ENCODE data around the gene MRFAP1.
"Not testable (repeated sequence)": the region's sequence is repeated elsewhere in the genome, so short reads cannot be mapped to it uniquely, and the experiment has no call there.

The MRFAP1 gene

DNA sequence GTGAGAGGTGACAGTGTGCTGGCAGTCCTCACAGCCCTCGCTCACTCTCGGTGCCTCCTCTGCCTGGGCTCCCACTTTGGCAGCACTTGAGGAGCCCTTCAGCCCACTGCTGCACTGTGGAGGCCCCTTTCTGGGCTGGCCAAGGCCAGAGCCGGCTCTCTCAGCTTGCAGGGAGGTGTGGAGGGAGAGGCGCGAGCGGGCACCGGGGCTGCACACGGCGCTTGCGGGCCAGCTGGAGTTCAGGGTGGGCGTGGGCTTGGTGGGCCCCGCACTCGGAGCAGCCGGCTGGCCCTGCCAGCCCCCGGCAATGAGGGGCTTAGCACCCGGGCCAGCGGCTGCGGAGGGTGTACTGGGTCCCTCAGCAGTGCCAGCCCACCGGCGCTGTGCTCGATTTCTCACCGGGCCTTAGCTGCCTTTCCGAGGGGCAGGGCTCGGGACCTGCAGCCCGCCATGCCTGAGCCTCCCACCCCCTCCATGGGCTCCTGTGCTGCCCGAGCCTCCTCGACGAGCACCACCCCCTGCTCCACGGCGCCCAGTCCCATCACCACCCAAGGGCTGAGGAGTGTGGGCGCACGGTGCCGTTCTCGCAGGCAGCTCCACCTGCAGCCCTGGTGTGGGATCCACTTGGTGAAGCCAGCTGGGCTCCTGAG lies 32.2 kb downstream of the MRFAP1 start:
- not testable (repeated sequence) for DNase-seq

DNA sequence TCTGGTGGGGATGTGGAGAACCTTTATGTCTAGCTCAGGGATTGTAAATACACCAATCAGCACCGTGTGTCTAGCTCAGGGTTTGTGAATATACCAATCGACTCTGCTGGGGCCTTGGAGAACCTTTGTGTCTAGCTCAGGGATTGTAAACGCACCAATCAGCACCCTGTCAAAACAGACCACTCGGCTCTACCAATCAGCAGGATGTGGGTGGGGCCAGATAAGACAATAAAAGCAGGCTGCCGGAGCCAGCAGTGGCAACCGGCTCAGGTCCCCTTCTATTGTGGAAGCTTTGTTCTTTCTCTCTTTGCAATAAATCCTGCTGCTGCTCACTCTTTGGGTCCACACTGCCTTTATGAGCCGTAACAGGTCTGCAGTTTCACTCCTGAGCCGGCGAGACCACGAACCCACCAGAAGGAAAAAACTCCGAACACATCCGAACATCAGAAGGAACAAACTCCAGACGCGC lies 32.7 kb downstream of the MRFAP1 start:
- DNase-seq = not testable (repeated sequence)

DNA sequence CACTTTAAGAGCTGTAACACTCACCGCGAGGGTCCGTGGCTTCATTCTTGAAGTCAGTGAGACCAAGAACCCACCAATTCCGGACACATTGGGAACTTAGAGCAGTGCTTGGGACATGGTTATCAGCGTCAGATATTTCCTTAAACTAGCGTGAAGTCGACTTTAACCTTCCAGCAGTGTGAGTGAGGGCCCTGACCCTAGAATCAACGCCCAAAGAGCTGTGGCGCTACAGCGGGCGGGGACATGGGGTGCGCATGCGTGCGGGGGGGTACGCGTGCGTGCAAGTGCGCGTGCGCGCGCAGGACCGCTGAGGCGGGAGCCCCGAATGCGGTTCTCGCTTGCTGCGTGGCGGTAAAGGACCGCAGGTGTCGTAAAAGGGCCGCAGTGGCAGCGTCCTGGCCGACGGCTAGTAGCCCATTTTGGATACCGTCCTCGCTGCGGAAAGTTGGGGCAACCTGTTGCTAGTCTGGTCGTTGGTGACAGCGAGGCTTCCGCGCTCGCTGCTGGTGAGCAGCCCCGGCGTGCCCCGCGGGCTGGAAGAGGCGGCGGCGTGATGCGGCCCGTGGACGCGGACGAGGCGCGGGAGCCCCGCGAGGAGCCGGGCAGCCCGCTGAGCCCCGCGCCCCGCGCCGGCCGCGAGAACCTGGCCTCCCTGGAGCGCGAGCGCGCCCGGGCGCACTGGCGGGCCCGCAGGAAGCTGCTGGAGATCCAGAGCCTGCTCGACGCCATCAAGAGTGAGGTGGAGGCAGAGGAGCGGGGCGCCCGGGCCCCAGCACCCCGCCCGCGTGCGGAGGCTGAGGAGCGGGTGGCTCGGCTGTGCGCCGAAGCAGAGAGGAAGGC lies 33.4 kb downstream of the MRFAP1 start:
- DNase-seq = peak; percentile 83 to 91

DNA sequence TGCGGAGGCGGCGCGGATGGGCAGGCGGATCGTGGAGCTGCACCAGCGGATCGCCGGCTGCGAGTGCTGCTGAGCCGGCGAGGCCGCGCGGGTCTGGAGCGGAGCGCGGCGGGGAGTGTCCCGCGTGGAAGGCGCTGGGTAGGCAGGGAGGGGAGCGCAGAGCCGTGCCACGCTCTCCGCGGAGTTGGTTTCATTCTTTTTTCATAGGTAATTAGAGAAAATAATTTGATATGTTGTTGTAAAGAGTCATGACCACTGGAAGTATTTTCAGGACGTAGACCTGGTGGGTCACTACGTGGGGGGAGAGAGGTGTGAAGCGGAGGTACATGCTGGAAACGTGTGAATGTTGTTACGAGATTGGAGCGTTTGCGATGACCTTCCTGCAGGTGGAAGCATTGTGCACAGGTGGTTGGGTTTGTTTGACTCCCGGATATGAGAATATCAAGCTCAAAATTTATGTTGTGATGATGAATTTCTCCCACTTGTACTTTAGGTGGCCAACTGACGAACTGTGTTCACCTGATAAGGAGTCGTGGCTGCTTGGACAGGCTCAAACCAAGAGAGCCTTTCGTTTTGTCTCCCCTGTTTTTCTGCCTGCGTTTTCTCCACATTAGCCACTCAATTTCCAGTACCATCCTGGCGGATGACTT lies 34.1 kb downstream of the MRFAP1 start:
- peak in 1 of 2 donors; percentile 25 for DNase-seq

DNA sequence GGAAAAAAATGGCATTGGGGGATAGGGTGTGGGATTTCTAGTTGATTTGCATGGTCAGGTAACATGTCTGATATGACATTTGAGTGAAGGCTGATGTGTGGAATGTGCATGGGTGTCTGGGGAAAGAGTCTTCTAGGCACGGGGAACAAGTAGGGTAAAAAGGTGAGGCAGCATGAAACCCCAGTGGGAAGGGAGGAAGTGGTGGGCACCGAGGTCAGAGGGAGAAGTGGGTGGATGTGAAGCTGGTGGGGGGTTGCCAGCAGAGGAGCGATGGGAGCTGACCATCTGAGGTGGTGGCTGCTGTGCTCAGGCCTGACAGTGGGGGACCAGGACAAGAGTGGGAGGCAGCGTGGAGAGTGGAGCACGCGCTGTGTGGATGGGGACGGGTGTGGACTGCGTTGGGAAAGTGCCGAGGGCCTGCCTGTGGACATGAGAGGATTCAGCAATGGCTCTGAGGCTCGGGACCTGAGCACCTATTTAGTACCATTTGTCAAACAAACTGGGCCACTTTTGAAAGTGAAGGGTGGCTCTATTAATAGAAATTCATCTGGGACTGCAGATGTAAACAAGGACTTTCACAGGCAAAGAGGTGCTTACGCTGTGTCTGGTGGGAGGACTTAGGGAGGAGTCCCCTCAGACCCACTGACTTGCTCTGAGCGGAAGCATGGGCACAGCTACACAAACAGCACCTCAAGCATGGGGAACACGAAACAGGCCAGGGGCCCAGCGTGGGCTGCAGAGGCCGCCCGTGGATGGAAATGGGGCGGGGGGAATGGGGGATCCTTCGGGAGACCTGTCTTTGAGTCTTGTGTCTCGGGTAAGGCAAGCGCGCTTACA lies 36.5 kb downstream of the MRFAP1 start:
- no peak for DNase-seq

DNA sequence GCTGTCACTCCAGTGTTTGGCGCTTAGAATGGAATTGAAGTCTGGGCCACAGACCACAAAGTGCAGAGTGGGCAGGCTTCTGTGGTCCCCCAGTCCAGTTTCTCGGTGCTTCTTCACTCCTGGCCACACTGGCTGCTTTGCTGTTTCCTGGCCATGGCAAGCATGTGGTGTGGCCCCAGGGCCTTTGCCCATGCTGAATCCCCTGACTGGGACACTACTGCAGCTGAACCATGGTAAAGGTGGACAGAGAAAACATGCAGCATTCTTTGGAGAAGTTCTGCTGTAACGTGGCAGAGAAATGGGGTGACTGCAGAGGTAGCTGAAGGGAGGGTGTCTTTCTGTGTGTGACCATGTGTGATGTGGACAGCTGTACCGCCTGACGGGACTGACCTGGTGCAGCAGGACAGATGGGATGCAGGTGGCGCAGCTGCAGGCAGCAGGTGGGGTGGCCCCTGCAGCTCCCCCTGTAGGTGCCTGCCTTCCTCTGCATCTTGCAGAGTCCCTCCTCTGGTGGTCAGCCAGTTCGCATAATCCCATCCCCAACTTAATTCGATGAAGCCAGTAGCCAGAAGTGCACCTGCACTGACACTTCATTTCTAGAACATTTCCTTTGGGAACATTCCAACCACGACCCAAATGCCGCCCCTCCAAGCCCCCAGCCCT lies 40.0 kb downstream of the MRFAP1 start:
- no peak for DNase-seq

DNA sequence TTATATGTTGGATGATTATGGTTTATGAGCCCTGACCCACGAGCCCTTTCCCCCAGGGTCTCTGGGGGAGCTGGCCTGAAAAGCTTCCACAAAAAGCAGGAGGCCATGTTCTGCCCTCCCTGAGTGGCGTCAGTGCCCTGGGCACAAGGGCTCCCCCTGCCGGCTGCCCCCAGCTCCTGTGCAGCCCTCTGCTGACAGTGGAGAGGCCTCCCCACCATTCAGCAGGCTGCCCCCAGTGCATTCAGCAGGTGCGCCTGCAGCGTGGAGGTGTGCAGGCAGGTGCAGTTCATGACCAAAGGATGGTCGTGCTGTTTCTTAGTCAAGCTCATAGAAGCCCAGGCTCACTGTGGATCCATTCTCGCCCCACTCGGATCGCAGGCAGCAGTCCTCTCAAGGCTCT lies 40.7 kb downstream of the MRFAP1 start:
- DNase-seq = no peak

DNA sequence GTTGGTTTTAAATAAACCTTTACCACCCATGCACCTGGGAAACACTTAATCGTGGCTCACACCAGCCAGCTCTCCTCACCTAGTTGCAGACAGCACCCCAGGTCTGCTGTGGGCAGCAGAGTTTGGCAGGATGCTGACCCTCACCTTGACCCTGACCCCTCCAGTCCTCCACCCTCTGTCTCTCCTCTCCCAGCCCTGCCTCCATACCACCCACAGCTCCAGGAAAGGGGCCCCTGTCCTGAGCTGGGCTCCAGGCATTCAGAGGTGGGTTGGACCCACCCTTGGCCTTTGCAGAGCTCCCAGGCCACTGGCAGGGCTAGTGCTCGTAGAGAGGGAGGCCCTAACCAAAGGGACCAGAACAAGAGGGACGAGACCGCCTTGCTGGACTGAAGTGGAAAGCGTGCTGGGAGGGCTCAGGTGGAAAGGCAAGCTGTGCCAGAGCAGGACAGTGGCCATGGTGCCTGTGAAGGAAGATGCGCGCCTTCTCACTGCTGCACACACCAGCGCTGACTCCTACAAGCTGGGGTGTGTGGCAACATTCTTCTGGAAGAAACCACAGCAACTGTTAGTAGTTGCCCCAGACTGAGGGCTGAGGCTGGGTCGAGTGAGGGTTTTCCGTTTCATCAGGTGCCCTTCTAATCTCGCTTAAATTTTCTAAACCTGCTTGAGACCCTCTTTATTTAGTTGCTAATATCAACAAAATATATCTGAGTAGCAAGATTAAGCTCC lies 42.5 kb downstream of the MRFAP1 start:
- DNase-seq = no peak

DNA sequence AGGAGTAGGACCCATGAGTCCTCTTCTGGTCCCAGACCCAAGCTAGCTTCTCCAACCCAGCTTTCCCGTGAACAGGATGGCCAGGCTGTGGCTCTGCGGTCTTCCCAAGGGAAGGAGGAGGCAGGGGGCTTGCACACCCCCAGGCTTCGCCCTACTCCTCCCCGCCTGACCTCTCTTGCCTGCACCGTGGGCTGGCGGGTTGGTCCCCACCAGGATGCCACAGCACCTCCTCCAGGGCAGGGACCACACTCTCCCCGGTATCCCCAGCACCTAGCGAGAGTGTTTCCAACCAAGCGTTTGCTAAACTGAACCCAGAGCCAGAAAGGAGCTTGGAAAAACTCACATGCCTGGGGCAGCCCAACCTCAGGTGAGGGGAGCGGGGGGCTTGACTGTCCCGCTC lies 44.2 kb downstream of the MRFAP1 start:
- no peak for DNase-seq

DNA sequence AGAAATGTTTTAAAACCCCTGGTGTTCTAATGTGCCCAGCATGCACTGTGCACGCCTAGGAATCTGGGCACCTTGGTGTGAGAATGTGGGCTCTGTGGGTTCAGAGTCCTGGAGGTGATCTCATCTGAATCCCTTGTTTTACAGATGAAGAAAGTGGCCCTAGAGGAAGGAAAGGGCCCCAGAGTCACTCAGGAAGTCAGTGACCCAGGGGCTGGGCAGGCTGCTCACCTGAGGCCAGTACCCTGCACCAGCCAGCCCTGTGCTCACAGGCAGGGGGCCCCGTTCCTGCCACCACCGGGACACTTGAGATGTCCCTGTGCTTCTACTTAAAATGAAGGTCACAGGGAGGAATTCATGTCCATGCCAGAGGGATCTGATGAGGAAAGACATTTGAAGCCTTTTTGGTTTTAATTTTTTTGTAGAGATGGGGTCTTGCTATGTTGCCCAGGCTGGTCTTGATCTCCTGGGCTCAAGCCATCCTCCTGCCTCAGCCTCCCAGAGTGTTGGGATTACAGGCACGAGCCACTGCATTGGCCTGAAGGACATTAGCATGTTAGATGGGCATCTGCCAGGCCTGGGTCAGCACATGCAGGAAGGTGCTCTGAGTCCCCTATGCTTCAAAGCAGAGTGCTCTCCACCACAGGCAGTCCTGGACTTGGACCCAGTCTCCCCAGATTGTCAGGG lies 45.8 kb downstream of the MRFAP1 start:
- no peak for DNase-seq

DNA sequence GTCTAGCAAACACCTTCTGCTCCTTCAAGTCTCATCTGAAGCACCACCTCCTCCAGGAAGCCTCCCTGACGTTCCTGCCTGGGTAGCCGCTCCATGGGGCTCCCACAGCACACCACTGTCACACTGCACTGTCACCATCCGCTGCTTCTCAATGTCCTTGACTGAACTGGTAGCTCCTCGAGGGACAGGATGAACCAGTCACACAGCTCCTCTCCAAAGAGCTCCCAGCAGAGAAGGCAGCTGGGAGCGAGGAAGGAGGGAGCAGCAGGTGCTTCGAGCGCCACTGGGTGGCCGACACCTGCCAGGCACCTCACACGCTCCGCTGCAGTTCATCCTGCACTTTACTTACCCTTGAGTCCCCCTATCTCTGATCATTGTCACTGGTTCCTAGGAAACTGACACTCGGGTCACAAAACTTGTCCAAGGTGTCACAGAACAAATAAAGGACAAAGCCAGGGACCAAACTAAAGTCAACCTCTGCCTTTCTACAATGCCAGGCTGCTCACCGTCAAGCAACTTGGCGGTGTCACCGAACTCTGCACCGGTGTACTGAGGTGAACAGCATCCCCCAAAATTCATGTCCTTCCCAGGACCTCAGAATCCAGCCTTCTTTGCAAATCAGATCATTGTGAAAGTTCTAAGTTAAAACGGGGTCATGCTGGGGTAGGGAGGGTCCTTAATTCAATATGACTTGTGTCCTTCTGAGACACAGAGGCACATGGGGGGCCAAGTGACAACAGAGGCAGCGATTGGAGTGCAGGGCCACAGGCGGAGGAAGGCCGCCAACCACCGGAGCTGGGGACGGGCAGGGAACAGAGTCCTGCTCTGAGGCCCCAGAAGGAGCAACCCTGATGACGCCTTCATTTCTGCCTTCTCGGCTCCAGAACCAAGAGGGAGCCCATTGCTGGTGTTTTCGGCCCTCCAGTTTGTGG lies 47.7 kb downstream of the MRFAP1 start:
- no peak for DNase-seq

DNA sequence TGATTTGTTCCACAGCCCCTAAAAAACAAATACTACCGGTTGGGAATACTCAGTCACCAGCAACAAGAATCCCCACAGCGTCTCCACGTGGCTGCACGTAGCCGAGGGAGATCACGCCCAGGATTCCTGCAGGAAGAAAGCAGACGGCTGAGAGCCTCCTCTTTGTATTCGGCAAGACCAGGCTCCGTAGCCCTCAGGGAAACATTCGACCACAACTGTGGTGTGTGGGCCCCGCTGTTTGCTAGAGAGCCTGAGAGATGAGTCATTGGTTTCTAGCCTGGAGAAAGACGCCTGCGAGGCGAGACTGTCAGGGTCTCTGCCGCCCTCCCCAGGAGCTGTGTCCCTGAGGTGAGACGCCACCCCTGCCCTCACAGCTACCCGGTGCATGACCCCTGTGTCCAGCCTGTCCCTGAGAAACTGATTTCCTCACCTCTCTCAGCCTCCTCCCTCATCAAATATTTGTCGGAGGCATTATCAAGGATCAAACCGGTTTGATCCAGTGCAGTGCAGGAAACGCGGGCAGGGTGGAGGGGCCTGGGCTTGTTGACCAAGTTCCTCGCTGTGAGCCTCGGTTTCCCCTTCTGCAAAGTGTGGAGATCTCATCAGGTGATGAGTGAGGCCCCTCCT lies 48.5 kb downstream of the MRFAP1 start:
- peak; percentile 54 to 62 for DNase-seq

DNA sequence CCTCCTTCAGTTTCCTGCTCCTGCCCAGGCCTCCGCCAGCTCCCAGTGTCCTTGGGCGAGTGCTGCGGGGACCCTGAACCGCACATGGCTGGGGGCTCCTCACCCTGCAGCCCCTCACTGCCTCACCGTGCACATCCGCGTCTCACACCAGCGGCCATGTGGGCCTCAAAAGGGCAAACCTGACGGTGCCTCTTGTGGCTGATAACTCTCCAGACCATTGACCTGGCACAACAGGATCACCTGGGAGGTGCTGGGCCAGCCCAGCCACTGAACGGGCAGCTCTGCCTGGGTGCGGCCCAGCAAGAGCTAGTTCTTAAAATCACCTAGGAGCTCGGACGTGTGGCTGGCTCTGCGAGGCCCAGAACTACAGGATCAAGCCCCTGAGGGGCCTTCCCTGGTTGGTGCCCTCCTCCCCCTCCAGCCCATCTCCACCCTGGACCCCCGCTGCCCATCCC lies 49.0 kb downstream of the MRFAP1 start:
- DNase-seq = no peak
